Caco-2 (cell line): ENCODE data around the gene SAMD4B. TPM values are rescaled to one million over a fixed set of nuclear protein-coding genes. Genes with fewer than 3 reads are reported as not detected.

ENCODE experiments used
- BruUV-seq: library from RNA; stranded (reverse); fragments of 400-500 nt; replicated peaks from 2 replicates; lab custom pipeline; 2021; lab: Mats Ljungman, UMichigan
- CTCF ChIA-PET: fragments of 300-600 bp; sonication (Branson Sonifier 250); formaldehyde crosslinking; loops from one replicate; lab custom pipeline; 2022; ENCODE audit warnings: antibody characterized with exemption; lab: Charles Lee
- POLR2A ChIA-PET: fragments of 300-600 bp; sonication (Branson Sonifier 250); formaldehyde crosslinking; loops from one replicate; lab custom pipeline; 2022; ENCODE audit warnings: antibody characterized with exemption; lab: Charles Lee
- DNase-seq, 2 experiments: peaks; one replicate each; pipeline versions ENCODE4 v3.0.0 to v3.0.0-alpha.2; 2020 to 2022
- H3K27me3 ChIP-seq: replicated peaks from 2 replicates; pipeline ENCODE4 v1.6.0; 2011; ENCODE audit warnings: low read length; ENCODE audit not compliant: control insufficient read depth, insufficient read depth
- H3K36me3 ChIP-seq: 2 replicates; pipeline ENCODE4 v1.5.1; 2011; ENCODE audit warnings: low read length; ENCODE audit not compliant: control insufficient read depth, insufficient read depth
- H3K4me1 ChIP-seq: fragments of 250-450 bp; sonication (Bioruptor Pico); 2 replicates; pipeline ENCODE4 v1.5.1; 2020; ENCODE audit warnings: mild to moderate bottlenecking
- H3K4me3 ChIP-seq: 2 replicates; pipeline ENCODE4 v1.5.1; 2011; ENCODE audit warnings: low read depth, mild to moderate bottlenecking, control low read depth, low read length
- H3K9me3 ChIP-seq: fragments of 250-450 bp; sonication (Bioruptor Pico); 2 replicates; pipeline ENCODE4 v1.5.1; 2020; ENCODE audit warnings: mild to moderate bottlenecking, moderate library complexity
- H3K27ac Mint-ChIP-seq: one replicate; pipeline ENCODE4 v1.8.0; 2022; ENCODE audit warnings: mixed read lengths; ENCODE audit not compliant: unreplicated experiment
- H3K27me3 Mint-ChIP-seq: one replicate; pipeline ENCODE4 v1.8.0; 2022; ENCODE audit warnings: mixed read lengths; ENCODE audit not compliant: insufficient read depth, unreplicated experiment
- H3K36me3 Mint-ChIP-seq: one replicate; pipeline ENCODE4 v1.8.0; 2022; ENCODE audit warnings: mild to moderate bottlenecking, mixed read lengths; ENCODE audit not compliant: insufficient read depth, unreplicated experiment
- H3K4me1 Mint-ChIP-seq: one replicate; pipeline ENCODE4 v1.8.0; 2022; ENCODE audit warnings: low read depth, mixed read lengths; ENCODE audit not compliant: unreplicated experiment
- H3K4me3 Mint-ChIP-seq: one replicate; pipeline ENCODE4 v1.8.0; 2022; ENCODE audit warnings: mild to moderate bottlenecking, moderate library complexity, mixed read lengths; ENCODE audit not compliant: unreplicated experiment
- H3K9me3 Mint-ChIP-seq: one replicate; pipeline ENCODE4 v1.8.0; 2022; ENCODE audit warnings: mixed read lengths; ENCODE audit not compliant: unreplicated experiment
- CTCF ChIP-seq, 2 experiments: fragments of 200-600 bp in 1 of 2; IDR thresholded peaks; 1 replicate in 1 of 2; 2 replicates in 1 of 2; pipeline versions ENCODE4 v1.5.1 to v1.8.0; 2011 to 2022; ENCODE audit warnings: antibody characterized with exemption in 1 of 2, control low read depth in 1 of 2, inconsistent platforms in 1 of 2, low read depth in 1 of 2, low read length in 1 of 2, mild to moderate bottlenecking in 1 of 2, moderate library complexity in 1 of 2; ENCODE audit not compliant: insufficient read depth in 1 of 2, severe bottlenecking in 1 of 2, unreplicated experiment in 1 of 2
- intact Hi-C: fragments of 100-400 bp; cut with micrococcal nuclease; formaldehyde crosslinking; loops from one replicate; pipeline ENCODE4 v1.10.0; 2022; ENCODE audit not compliant: unreplicated experiment
- total RNA-seq: library from RNA; stranded (reverse); gene quantifications from 2 replicates; pipeline ENCODE4 v1.2.3, GENCODE V29; 2022

Gene SAMD4B
- total RNA-seq, 1 experiment from 2014 or later: 132 TPM

- Histone ChIP-seq H3K4me3 (no peak overlapping the region), H3K36me3 (peaks cover 7% of the 10 kb centered on the region), H3K4me1 (no peaks in the 10 kb centered on the region), H3K27me3 (no peaks in the 10 kb centered on the region), H3K9me3 (no peaks in the 10 kb centered on the region)
- BruUV-seq: no TSS peak
- Mint-ChIP-seq H3K27me3 (no peaks in the 10 kb centered on the region), H3K4me1 (no peaks in the 10 kb centered on the region), H3K27ac (no peak overlapping the region), H3K36me3 (peaks cover 39% of the 10 kb centered on the region), H3K9me3 (no peaks in the 10 kb centered on the region), H3K4me3 (no peak overlapping the region)
- ChIA-PET POLR2A (no interaction called here), CTCF (no interaction called here)
- DNase-seq: no peak
- TF ChIP-seq CTCF (IDR thresholded peaks at IDR 0.05; ENCODE audit: insufficient read depth in 1 of 2, low read depth in 1 of 2, low read length in 1 of 2, severe bottlenecking in 1 of 2, unreplicated experiment in 1 of 2): no peak
- intact Hi-C loops: no loop called here
Observed at GRCh38 chr19:39362682-39363657, 20.7 kb downstream of the SAMD4B start.

- H3K9me3 ChIP-seq: no peaks in the 10 kb centered on the region
- CTCF ChIA-PET: interaction anchor here (0.5 kb wide), 1 partner anchor 33 kb away, joined by 3 read pairs; no protein-coding TSS in a partner anchor
- no TSS peak for BruUV-seq
- Mint-ChIP-seq H3K27me3 (no peaks in the 10 kb centered on the region), H3K27ac (no peak overlapping the region), H3K4me3 (no peak overlapping the region), H3K36me3 (peaks cover 39% of the 10 kb centered on the region), H3K9me3 (no peaks in the 10 kb centered on the region), H3K4me1 (no peaks in the 10 kb centered on the region)
- no peak for DNase-seq
- POLR2A ChIA-PET: no interaction called here
- H3K4me1 ChIP-seq: no peaks in the 10 kb centered on the region
- TF ChIP-seq CTCF (IDR thresholded peaks at IDR 0.05; ENCODE audit: insufficient read depth in 1 of 2, low read depth in 1 of 2, low read length in 1 of 2, severe bottlenecking in 1 of 2, unreplicated experiment in 1 of 2): no peak
- peaks cover 7% of the 10 kb centered on the region for H3K36me3 ChIP-seq
- no peaks in the 10 kb centered on the region for H3K27me3 ChIP-seq
- H3K4me3 ChIP-seq: no peak overlapping the region
- intact Hi-C loops: no loop called here
Observed at GRCh38 chr19:39363901-39364457, 21.8 kb downstream of the SAMD4B start.

GRCh38 chr19:39365531-39365930 is 23.3 kb downstream of the SAMD4B start:
- peaks cover 39% of the 10 kb centered on the region for H3K36me3 Mint-ChIP-seq
- BruUV-seq: no TSS peak
- no peak overlapping the region for H3K27ac Mint-ChIP-seq
- Histone ChIP-seq H3K27me3 (no peaks in the 10 kb centered on the region), H3K4me1 (no peaks in the 10 kb centered on the region), H3K4me3 (no peak overlapping the region), H3K36me3 (peaks cover 10% of the 10 kb centered on the region), H3K9me3 (no peaks in the 10 kb centered on the region)
- no peaks in the 10 kb centered on the region for H3K4me1 Mint-ChIP-seq
- H3K27me3 Mint-ChIP-seq: no peaks in the 10 kb centered on the region
- H3K9me3 Mint-ChIP-seq: no peaks in the 10 kb centered on the region
- intact Hi-C loops: no loop called here
- POLR2A ChIA-PET: interaction anchor here (0.7 kb wide), 1 partner anchor 56 kb away, joined by 6 read pairs; no protein-coding TSS in a partner anchor
- CTCF ChIA-PET: no interaction called here
- H3K4me3 Mint-ChIP-seq: no peak overlapping the region
- TF ChIP-seq CTCF (IDR thresholded peaks at IDR 0.05; ENCODE audit: insufficient read depth in 1 of 2, low read depth in 1 of 2, low read length in 1 of 2, severe bottlenecking in 1 of 2, unreplicated experiment in 1 of 2): no peak
- no peak for DNase-seq
